GM12872 (cell line): ENCODE results near the gene ACRV1.

Experiments
- TF ChIP-seq, protein P1 (sequence below): IDR thresholded peaks from 3 replicates; pipeline ENCODE4 v1.5.1; 2011; ENCODE audit warnings: low read depth, mild to moderate bottlenecking, low read length, moderate library complexity; ENCODE audit not compliant: insufficient read depth

ACRV1 gene, protein sequence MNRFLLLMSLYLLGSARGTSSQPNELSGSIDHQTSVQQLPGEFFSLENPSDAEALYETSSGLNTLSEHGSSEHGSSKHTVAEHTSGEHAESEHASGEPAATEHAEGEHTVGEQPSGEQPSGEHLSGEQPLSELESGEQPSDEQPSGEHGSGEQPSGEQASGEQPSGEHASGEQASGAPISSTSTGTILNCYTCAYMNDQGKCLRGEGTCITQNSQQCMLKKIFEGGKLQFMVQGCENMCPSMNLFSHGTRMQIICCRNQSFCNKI

GRCh38 chr11:125680747-125681146, at the start of gene ACRV1:
Gene ACRV1, minus strand, starts transcription at chr11:125680847. Its CDS starts 67 bp downstream, at chr11:125680780.
- TF ChIP-seq, protein P1, sequence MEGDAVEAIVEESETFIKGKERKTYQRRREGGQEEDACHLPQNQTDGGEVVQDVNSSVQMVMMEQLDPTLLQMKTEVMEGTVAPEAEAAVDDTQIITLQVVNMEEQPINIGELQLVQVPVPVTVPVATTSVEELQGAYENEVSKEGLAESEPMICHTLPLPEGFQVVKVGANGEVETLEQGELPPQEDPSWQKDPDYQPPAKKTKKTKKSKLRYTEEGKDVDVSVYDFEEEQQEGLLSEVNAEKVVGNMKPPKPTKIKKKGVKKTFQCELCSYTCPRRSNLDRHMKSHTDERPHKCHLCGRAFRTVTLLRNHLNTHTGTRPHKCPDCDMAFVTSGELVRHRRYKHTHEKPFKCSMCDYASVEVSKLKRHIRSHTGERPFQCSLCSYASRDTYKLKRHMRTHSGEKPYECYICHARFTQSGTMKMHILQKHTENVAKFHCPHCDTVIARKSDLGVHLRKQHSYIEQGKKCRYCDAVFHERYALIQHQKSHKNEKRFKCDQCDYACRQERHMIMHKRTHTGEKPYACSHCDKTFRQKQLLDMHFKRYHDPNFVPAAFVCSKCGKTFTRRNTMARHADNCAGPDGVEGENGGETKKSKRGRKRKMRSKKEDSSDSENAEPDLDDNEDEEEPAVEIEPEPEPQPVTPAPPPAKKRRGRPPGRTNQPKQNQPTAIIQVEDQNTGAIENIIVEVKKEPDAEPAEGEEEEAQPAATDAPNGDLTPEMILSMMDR, result no peak

DNA sequence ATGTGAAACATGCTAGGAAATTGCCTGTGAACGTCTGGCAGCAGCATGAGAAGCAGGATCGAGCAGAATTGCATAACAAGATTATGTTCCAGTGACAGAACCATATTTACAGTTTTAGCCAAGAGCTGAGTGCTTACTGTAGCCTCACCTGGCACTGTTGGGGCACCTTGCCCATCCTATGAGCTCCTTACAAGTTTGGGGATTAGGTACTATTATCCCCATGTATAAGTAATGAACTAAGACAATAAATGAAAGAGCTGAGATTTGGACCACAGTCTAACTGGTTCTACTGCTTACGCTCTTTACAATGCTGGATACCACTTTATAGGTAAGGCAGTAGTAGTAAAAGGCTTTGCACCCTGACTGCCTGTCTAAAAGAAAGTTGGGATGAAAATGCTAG, 48.3 kb upstream of the ACRV1 start:
- TF ChIP-seq, protein P1, result no peak

DNA sequence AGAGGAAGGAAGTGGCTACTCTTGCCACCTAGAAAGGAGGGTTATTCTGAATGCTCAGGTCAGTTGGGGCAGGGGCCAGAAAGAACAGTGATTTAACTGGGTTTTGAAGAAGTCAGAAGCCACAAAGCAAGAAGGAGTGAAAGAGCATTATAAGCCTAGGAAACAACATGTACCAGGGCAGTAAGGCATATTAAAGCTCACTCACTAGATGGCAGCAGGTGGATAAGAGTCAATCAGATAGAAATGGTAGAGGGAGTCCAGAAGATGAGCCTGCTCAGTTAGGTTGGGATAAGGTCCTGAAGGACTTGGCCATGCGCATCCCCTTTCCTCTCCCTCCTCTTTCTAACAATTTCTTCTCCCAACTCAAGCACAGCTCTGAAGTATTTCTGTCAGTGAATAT, 43.5 kb upstream of the ACRV1 start:
- TF ChIP-seq, protein P1, result peak; percentile 25; the same call in 2 of the 3 replicates

GRCh38 chr11:125720781-125721180, 40.1 kb upstream of the ACRV1 start:
- TF ChIP-seq, protein P1, result no peak

GRCh38 chr11:125701858-125702621, 21.4 kb upstream of the ACRV1 start:
- TF ChIP-seq, protein P1, result no peak

GRCh38 chr11:125701018-125701610, 20.5 kb upstream of the ACRV1 start:
- TF ChIP-seq, protein P1, result no peak

DNA sequence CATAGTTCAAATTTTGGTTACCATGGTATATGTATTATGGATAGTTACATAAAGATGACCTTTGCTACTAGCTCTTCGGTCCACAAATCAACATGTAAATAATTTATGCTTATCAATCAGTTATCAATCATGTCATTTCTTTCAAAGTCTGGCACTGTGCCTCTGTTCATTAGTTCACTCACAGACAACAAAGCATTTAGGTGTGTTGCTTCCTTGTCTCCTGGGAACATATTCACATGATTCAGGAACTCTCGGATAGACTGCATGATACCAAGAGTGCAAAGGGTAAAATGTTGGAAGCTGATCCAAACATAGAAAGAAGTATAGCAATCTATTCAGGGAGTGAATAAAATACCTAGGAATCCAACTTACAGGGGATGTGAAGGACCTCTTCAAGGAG, 14.3 kb upstream of the ACRV1 start:
- TF ChIP-seq, protein P1, result no peak
